ENCODE results near the gene ADCK2.
A peak's percentile ranks its signal among the peaks of the same experiment; 100 is the strongest.

The ADCK2 gene

DNA sequence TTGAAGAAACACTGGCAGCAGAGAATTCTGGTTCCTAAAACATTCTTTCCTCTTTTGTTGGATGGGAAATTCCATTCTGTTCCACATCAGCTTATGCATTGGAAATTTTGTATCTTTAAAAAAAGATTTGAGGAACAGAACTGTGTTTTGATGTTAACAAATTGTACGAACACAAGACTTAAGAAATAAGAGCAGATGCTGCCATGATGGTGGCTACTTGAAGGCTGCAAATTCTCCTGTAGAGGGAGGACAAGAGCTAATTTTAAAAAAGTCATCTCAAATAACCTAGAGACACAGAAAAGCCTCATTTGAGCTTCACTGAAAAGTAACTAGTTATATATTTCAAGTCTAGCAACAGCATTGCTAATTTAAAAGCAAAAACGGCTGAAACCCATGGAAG lies 53.5 kb downstream of the ADCK2 start:
- TF ChIP-seq EZH2phosphoT487 (conservative IDR thresholded peaks at IDR 0.05; ENCODE audit: low read length) = no peak
- TF ChIP-seq, protein P1, sequence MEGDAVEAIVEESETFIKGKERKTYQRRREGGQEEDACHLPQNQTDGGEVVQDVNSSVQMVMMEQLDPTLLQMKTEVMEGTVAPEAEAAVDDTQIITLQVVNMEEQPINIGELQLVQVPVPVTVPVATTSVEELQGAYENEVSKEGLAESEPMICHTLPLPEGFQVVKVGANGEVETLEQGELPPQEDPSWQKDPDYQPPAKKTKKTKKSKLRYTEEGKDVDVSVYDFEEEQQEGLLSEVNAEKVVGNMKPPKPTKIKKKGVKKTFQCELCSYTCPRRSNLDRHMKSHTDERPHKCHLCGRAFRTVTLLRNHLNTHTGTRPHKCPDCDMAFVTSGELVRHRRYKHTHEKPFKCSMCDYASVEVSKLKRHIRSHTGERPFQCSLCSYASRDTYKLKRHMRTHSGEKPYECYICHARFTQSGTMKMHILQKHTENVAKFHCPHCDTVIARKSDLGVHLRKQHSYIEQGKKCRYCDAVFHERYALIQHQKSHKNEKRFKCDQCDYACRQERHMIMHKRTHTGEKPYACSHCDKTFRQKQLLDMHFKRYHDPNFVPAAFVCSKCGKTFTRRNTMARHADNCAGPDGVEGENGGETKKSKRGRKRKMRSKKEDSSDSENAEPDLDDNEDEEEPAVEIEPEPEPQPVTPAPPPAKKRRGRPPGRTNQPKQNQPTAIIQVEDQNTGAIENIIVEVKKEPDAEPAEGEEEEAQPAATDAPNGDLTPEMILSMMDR (IDR thresholded peaks at IDR 0.05; ENCODE audit: insufficient read depth, low read length, poor library complexity, severe bottlenecking) = peak; percentile 23
- Histone ChIP-seq H3K9me2 (replicated peaks; ENCODE audit: insufficient read depth, low read length) (no peaks in the 10 kb centered on the region), H3K4me2 (ENCODE audit: low read depth, low read length, poor library complexity, severe bottlenecking) (no peak overlapping the region), H3F3A (ENCODE audit: insufficient read depth) (peaks cover 4% of the 10 kb centered on the region; the same call in 1 of the 2 replicates), H3K27me3 (ENCODE audit: low read length) (no peaks in the 10 kb centered on the region), H3K9ac (ENCODE audit: low read length) (no peak overlapping the region), H3K9me3 (ENCODE audit: insufficient read depth, low read length) (no peaks in the 10 kb centered on the region), H2AFZ (ENCODE audit: low read depth, low read length, severe bottlenecking) (no peak overlapping the region), H4K20me1 (ENCODE audit: low read depth, low read length) (no peaks in the 10 kb centered on the region), H3K27ac (ENCODE audit: low read depth, low read length) (no peak overlapping the region), H3K36me3 (ENCODE audit: low read length) (no peaks in the 10 kb centered on the region), H3K79me2 (ENCODE audit: insufficient read depth, low read length) (no peaks in the 10 kb centered on the region), H3K4me3 (ENCODE audit: insufficient read depth, low read length, poor library complexity, severe bottlenecking) (no peak overlapping the region)

DNA sequence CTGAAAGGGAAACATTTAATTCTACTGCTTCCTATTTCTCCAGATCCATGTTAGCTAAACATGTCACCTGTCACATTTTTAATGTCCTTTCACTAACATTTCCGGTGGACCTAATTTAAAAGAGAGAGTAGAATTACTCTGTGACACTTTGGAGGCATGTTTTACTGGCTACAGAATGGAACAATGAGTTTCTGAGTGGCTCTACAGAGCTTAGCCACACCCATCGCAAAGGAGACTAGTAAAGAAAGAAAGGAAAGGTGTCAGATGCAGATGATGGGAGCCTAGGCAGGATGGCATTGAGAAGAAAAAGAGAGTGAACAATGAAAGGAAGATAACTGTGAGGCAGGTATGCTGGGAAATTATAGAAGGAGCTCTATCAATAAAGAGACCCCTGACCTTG lies 59.7 kb downstream of the ADCK2 start:
- no peak overlapping the region for H3K4me2 ChIP-seq (ENCODE audit: low read depth, low read length, poor library complexity, severe bottlenecking)
- no peaks in the 10 kb centered on the region for H3K9me2 ChIP-seq (replicated peaks; ENCODE audit: insufficient read depth, low read length)
- H3K9ac ChIP-seq (ENCODE audit: low read length) = no peak overlapping the region
- no peaks in the 10 kb centered on the region for H3K79me2 ChIP-seq (ENCODE audit: insufficient read depth, low read length)
- no peaks in the 10 kb centered on the region for H3F3A ChIP-seq (ENCODE audit: insufficient read depth)
- no peak for TF ChIP-seq EZH2phosphoT487 (conservative IDR thresholded peaks at IDR 0.05; ENCODE audit: low read length)
- TF ChIP-seq, protein P1 (IDR thresholded peaks at IDR 0.05; ENCODE audit: insufficient read depth, low read length, poor library complexity, severe bottlenecking) = no peak
- H3K27ac ChIP-seq (ENCODE audit: low read depth, low read length) = no peak overlapping the region
- H4K20me1 ChIP-seq (ENCODE audit: low read depth, low read length) = no peaks in the 10 kb centered on the region
- no peaks in the 10 kb centered on the region for H3K27me3 ChIP-seq (ENCODE audit: low read length)
- no peaks in the 10 kb centered on the region for H3K9me3 ChIP-seq (ENCODE audit: insufficient read depth, low read length)
- H3K4me3 ChIP-seq (ENCODE audit: insufficient read depth, low read length, poor library complexity, severe bottlenecking) = no peak overlapping the region
- H2AFZ ChIP-seq (ENCODE audit: low read depth, low read length, severe bottlenecking) = no peak overlapping the region
- no peaks in the 10 kb centered on the region for H3K36me3 ChIP-seq (ENCODE audit: low read length)

DNA sequence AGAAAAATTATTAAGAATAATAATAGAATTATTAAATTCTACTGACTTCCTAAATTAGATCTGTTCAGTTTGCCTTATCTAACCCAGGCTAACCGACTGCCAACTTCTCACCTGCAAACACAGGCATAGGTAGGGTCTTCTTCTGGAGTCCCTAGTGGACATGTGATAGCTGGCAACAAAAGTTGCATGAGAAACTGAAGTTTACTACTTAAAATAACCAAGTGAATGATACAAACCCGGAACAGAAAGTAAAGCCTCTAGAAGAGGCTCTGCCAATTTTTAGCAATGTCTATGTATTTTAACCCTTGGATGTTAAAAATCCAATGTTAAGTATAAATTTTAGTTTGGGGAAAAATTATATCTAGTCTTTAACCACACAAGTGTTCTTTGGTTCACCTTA lies 61.4 kb downstream of the ADCK2 start:
- Histone ChIP-seq H4K20me1 (ENCODE audit: low read depth, low read length) (no peaks in the 10 kb centered on the region), H3K9me2 (replicated peaks; ENCODE audit: insufficient read depth, low read length) (no peaks in the 10 kb centered on the region), H3K27ac (ENCODE audit: low read depth, low read length) (no peak overlapping the region), H2AFZ (ENCODE audit: low read depth, low read length, severe bottlenecking) (no peak overlapping the region), H3K9me3 (ENCODE audit: insufficient read depth, low read length) (no peaks in the 10 kb centered on the region), H3K4me3 (ENCODE audit: insufficient read depth, low read length, poor library complexity, severe bottlenecking) (no peak overlapping the region), H3K36me3 (ENCODE audit: low read length) (no peaks in the 10 kb centered on the region), H3K4me2 (ENCODE audit: low read depth, low read length, poor library complexity, severe bottlenecking) (no peak overlapping the region), H3K79me2 (ENCODE audit: insufficient read depth, low read length) (no peaks in the 10 kb centered on the region), H3F3A (ENCODE audit: insufficient read depth) (no peaks in the 10 kb centered on the region), H3K9ac (ENCODE audit: low read length) (no peak overlapping the region), H3K27me3 (ENCODE audit: low read length) (no peaks in the 10 kb centered on the region)
- TF ChIP-seq, protein P1 (IDR thresholded peaks at IDR 0.05; ENCODE audit: insufficient read depth, low read length, poor library complexity, severe bottlenecking) = no peak
- TF ChIP-seq EZH2phosphoT487 (conservative IDR thresholded peaks at IDR 0.05; ENCODE audit: low read length) = no peak
